Stimulated activated CD8-positive, alpha-beta memory T cell treated with anti-CD3 and anti-CD28 coated beads, Interleukin-7, amount 100 ng/mL, for 48 hours (primary cell): ENCODE data around the gene TANC1.

ENCODE experiments used
- DNase-seq, 2 donors: peaks; one replicate each; pipeline ENCODE4 v3.0.0-alpha.2; 2020; ENCODE audit warnings: low read depth in 1 of 2; ENCODE audit errors: extremely low read depth in 1 of 2

TANC1 gene

DNA sequence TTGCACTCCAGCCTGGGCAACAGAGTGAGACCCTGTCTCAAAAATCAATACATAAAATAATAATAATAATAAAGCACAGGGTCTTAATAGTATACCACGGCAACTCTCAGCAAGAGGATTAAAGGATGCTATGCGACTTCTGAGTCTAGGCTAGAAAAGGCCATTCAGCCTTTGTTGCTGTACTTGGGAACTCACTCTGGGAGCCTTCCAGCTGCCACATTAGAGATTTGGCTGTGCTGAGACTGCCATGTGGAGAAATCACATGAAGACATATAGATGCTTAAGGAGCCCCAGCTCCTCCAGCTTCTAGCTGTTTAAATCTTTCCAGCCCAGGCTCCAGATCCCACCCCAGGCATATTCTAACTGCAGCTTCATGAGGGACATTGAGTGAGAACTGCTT lies 8.2 kb upstream of the TANC1 start:
- no peak for DNase-seq

GRCh38 chr2:158962074-158962473 lies 6.4 kb upstream of the TANC1 start:
- no peak for DNase-seq

DNA sequence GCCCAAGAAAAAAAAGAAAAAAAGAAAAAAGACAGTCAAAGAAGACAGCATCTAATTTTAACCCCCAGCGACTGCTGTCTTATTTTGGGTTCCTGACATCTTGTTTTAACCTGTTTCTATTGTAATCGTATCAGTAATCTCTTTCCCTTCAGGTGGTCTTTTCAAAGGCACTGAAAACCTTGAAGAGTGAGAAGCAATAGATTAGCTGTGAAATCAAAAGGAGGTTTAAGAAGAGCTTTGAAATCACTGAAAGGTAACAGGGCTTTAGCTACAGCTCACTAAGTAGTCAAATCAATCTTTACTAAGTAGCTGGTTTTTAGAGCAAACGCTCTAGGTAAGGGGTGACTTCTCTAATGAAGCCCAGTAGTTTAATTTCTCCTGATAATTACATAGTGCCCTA lies 5.4 kb upstream of the TANC1 start:
- DNase-seq, result no peak

DNA sequence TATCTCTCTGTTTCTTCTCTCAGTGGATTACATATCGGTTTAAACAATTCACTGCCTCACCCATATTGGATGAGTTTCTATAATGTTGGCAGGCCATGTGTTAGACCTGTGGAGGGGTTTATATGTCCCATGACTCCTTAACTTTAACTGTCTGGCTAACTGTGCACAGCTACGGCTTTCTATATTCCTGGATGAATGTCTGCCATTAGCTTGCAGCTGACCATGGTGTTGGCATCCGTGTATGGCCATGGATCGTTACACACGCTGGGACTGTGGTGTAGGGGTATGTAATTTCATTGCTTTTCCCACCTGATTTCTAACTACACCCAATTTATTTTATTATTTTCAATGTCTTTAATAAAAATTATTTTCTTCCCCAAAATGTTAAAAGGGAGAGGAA lies 3.3 kb upstream of the TANC1 start:
- no peak for DNase-seq

DNA sequence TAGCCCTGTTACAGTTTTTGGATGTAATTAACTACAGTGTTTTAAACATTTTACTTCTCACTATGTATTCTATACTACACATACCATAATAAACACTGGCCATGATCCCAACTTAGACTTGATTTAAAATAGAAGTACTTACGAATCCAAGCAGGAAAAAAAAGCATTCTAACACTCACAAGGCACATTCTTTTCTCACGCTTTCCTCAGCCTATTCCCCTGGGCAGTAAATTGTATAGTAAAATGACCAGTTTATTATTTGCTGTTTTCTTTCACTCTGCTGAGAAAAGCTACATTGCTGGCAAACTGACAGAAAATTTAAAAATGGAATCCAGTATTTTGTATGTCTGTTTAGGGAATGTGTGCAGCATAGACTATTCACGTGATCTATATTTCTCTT lies 2.8 kb upstream of the TANC1 start:
- no peak for DNase-seq

DNA sequence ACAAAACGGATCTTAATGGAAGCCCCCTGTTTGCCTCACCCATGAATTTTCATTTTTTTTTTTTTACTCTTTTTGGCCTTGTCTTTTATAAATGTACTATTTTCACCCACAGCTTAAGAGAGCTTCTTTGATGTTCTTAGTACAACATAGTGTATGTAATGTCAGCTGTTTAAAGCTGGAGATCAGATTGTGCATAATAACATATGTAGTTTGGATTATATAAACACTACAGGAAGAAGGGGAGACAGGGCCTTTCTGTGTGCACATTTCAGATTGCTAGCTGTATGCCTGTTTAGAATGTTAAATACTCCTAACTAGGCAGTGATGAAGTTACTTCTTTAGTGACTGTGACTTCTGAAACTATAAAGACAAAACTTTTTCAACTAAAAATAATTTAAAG lies 2.1 kb upstream of the TANC1 start:
- DNase-seq, result no peak

DNA sequence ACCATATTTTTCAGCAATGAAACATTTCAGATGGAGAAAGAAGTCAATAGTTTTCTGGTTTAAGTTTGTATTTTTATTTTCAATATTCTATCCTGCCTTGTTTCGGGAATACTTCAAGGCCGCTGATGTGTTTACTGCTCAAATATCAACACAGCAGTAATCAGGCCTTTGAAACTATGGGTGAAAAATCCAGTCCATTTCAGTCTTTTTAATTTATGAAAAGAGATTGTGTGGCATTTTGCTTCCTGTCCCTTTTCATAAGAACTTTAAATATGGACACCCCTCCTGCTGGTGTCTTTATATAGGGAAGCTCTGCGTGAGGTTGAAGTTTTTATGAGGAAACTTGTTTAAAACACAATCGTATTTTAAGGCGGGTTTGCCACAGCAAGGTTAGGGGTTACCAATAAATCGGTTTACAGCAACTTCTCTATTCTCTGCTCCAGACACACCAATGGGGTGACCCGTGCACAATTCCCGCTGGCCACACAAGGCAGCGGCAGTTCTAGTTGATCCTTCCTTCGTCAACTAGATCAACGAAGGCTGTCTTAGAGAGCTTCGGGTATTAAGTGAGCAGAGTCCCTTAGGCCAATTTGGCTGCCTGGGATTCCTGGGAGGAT lies 1.2 kb upstream of the TANC1 start:
- no peak for DNase-seq

- DNase-seq, result no peak
These were observed 577 bp upstream of the TANC1 start for GRCh38 chr2:158967731-158968395.

DNA sequence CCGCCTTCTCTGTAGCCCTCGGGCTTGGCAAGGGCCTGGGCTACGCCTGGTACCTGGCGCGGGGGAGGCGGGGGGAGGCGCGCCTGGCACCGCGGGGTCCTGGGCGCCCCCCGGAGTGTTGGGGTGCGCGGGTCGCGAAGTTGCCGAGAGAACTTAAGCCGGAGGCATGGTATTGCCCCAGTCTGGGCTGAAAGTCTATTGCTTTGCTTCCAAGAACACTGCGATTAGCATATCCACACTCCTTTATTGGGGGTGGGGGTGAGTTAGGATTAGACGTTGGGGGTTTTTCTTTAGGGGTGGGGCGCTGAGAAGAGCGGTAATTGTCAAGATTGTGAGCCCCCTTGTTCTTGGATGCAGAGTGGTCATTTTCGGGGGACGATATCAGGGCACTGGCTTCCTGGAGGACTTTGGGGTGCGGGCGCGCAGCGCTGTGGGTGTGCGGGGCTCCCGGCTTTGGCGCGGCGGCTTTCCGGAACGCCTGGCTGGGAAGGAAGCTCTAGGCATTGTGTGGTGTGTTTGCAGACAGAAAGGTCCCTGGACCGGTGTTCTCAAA lies 798 bp downstream of the TANC1 start:
- no peak for DNase-seq

GRCh38 chr2:158969715-158970240 lies 1.3 kb downstream of the TANC1 start:
- no peak for DNase-seq

- no peak for DNase-seq
These were observed 1.9 kb downstream of the TANC1 start for GRCh38 chr2:158970241-158970751.

DNA sequence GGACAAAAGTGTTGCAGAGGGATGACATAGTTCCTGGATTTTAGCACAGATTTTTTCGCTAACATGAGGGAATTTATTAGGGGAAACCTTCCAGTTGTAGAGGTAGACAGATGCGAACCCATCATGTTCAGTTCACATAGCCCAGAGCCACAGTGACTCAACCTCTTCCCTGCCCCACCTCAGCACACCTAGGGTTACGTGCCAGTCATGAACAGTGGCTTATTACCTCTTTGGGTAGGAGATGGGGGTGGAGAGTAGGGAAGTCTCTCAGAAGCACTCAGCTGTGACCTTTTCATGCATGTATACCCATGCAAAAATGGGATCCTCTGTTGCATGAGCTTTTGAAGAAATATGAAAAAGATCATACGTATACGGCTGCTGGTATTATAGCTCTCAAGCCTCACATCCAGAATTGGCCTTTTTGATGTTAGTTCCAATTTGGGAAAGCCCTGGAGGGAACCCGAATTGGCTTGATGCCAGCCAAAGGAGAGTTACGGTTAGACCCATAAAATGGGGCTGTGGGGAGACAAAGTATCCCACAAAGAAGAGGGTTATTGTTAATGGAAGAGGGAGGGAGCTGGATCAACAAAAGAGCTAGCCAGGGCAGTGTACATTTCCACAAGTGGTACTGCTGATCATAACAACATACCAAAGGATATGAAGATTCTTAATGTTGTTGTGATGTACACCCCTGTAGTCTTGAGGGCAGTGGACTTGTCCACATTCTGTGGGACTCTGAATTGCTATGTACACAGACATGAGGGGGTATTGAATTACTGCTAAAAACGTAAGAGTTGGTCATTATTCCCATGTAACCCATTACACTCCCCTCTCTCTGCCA lies 4.9 kb downstream of the TANC1 start:
- no peak for DNase-seq

GRCh38 chr2:158975271-158975921 lies 7.0 kb downstream of the TANC1 start:
- no peak for DNase-seq

- DNase-seq, result no peak
These were observed 11.3 kb downstream of the TANC1 start for GRCh38 chr2:158979772-158980171.

- no peak for DNase-seq
These were observed 16.2 kb downstream of the TANC1 start for GRCh38 chr2:158984604-158985135.

DNA sequence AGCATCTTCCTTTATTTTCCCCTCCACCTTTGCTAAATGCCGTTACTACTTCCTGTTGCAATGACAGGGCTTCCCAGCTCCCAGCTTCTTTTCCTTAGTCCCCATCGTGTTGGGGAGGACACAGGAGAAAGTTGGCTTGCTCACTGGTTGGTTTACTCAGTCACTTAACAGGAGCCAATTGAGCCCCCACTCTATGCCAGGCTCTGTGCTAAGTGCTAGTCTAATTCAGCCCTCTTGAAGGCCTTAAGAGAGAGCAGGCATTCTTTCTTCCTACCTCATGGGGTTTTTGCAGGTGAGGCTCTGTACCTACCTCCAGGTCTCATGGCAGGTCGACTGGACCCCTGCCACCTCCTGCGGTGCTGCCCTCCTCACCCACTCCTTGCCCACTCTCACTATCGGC lies 20.1 kb downstream of the TANC1 start:
- DNase-seq, result no peak

DNA sequence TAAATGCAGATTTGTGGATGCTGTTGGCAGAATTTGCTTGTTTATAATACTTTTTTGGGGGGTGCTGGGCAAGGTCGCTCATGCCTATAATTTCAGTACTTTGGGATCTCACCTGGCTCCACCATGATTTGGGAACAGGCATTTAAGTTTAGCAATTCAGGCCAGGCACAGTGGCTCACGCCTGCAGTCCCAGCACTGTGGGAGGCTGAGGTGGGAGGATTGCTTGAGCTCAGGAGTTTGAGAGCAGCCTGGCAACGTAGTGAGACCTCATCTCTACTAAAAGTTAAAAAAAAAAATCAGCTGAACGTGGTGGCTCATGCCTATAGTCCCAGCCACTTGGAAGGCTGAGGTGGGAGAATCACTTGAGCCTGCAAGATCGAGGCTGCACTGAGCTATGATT lies 20.7 kb downstream of the TANC1 start:
- DNase-seq, result no peak

GRCh38 chr2:158990397-158991214 lies 22.2 kb downstream of the TANC1 start:
- no peak for DNase-seq

- no peak for DNase-seq
These were observed 24.6 kb downstream of the TANC1 start for GRCh38 chr2:158993030-158993429.
